OCI-LY3 (cell line): Measurements from ENCODE around the gene USP17L22.
"Not testable (repeated sequence)": the region's sequence is repeated elsewhere in the genome, so short reads cannot be mapped to it uniquely, and the experiment has no call there.

ENCODE experiments used
- H2AFZ ChIP-seq: fragments of 200-600, 300-600 bp; shearing (Covaris generic); 2 replicates; pipeline ENCODE4 v1.6.0; 2014; ENCODE audit warnings: antibody characterized with exemption, low read depth, low read length
- H3K27ac ChIP-seq: fragments of 200-600, 300-600 bp; sonication (generic); 2 replicates; pipeline ENCODE4 v1.5.1; 2014; ENCODE audit warnings: mild to moderate bottlenecking, low read length, moderate library complexity, mixed read lengths
- H3K27me3 ChIP-seq: fragments of 200-600, 300-600 bp; sonication (generic); 2 replicates; pipeline ENCODE4 v1.6.1; 2014; ENCODE audit warnings: low read depth, low read length, mixed read lengths
- H3K36me3 ChIP-seq: fragments of 200-600, 300-600 bp; sonication (generic); replicated peaks from 2 replicates; pipeline ENCODE3; 2014; ENCODE audit warnings: low read depth, low read length, mixed read lengths
- H3K4me1 ChIP-seq: fragments of 300-600, 200-600 bp; sonication (generic); 2 replicates; pipeline ENCODE4 v1.6.1; 2014; ENCODE audit warnings: low read length, mixed read lengths
- H3K4me2 ChIP-seq: fragments of 200-600, 300-600 bp; sonication (generic); 2 replicates; pipeline ENCODE4 v1.6.1; 2014; ENCODE audit warnings: low read length, mixed read lengths
- H3K4me3 ChIP-seq: fragments of 300-600, 200-600 bp; sonication (generic); 2 replicates; pipeline ENCODE4 v1.5.1; 2014; ENCODE audit warnings: antibody characterized with exemption, mild to moderate bottlenecking, low read length, moderate library complexity
- H3K79me2 ChIP-seq: fragments of 300-600, 200-600 bp; shearing (Covaris generic); 2 replicates; pipeline ENCODE4 v1.6.1; 2014; ENCODE audit warnings: mild to moderate bottlenecking, low read length, mixed read lengths
- H3K9ac ChIP-seq: fragments of 300-600, 200-600 bp; shearing (Covaris generic); 2 replicates; pipeline ENCODE4 v1.6.0; 2014; ENCODE audit warnings: mild to moderate bottlenecking, low read length, moderate library complexity
- H3K9me3 ChIP-seq: fragments of 200-600, 300-600 bp; shearing (Covaris generic); 2 replicates; pipeline ENCODE4 v1.6.1; 2014; ENCODE audit warnings: low read length, mixed read lengths; ENCODE audit not compliant: insufficient read depth
- H4K20me1 ChIP-seq: fragments of 200-600, 300-600 bp; sonication (generic); 2 replicates; pipeline ENCODE4 v1.6.1; 2016; ENCODE audit warnings: low read length, mixed read lengths; ENCODE audit not compliant: insufficient read depth

USP17L22 gene

GRCh38 chr4:9267319-9267718 is at the start of gene USP17L22:
TSS of gene USP17L22 (plus strand) at chr4:9267619. CDS start at chr4:9267619, 0 bp downstream.
- H3K4me2 ChIP-seq, H3K9me3 ChIP-seq, H3K27me3 ChIP-seq, H3K79me2 ChIP-seq, H3K27ac ChIP-seq, H3K36me3 ChIP-seq, H3K4me3 ChIP-seq, H3K4me1 ChIP-seq, H3K9ac ChIP-seq, H4K20me1 ChIP-seq, H2AFZ ChIP-seq: not testable (repeated sequence)

- not testable (repeated sequence) for H3K4me3 ChIP-seq, H3K36me3 ChIP-seq, H3K27me3 ChIP-seq, H3K9me3 ChIP-seq, H3K79me2 ChIP-seq, H2AFZ ChIP-seq, H4K20me1 ChIP-seq, H3K9ac ChIP-seq, H3K4me2 ChIP-seq, H3K4me1 ChIP-seq, H3K27ac ChIP-seq
Measured at GRCh38 chr4:9219852-9220251, 47.6 kb upstream of the USP17L22 start, which contains the start of gene USP17L12. TSS of gene USP17L12 (plus strand) at chr4:9220152. CDS start at chr4:9220152, 0 bp downstream.

- H3K79me2 ChIP-seq, H3K27me3 ChIP-seq, H3K27ac ChIP-seq, H4K20me1 ChIP-seq, H3K4me2 ChIP-seq, H3K4me1 ChIP-seq, H3K36me3 ChIP-seq, H3K9ac ChIP-seq, H3K9me3 ChIP-seq, H3K4me3 ChIP-seq, H2AFZ ChIP-seq: not testable (repeated sequence)
Measured at GRCh38 chr4:9224596-9224995, 42.8 kb upstream of the USP17L22 start, which contains the start of gene USP17L13. TSS of gene USP17L13 (plus strand) at chr4:9224896. CDS start at chr4:9224896, 0 bp downstream.

GRCh38 chr4:9230249-9230648 is 37.2 kb upstream of the USP17L22 start:
- not testable (repeated sequence) for H3K27ac ChIP-seq, H3K9me3 ChIP-seq, H3K4me2 ChIP-seq, H3K27me3 ChIP-seq, H4K20me1 ChIP-seq, H2AFZ ChIP-seq, H3K9ac ChIP-seq, H3K4me3 ChIP-seq, H3K4me1 ChIP-seq, H3K36me3 ChIP-seq, H3K79me2 ChIP-seq

- H3K27ac ChIP-seq, H3K79me2 ChIP-seq, H2AFZ ChIP-seq, H3K4me2 ChIP-seq, H3K4me1 ChIP-seq, H3K27me3 ChIP-seq, H3K9me3 ChIP-seq, H3K4me3 ChIP-seq, H3K9ac ChIP-seq, H3K36me3 ChIP-seq, H4K20me1 ChIP-seq: not testable (repeated sequence)
Measured at GRCh38 chr4:9234085-9234484, 33.3 kb upstream of the USP17L22 start, which contains the start of gene USP17L15. TSS of gene USP17L15 (plus strand) at chr4:9234385. CDS start at chr4:9234385, 0 bp downstream.

GRCh38 chr4:9238461-9238860 is 29.0 kb upstream of the USP17L22 start:
- not testable (repeated sequence) for H3K27me3 ChIP-seq, H3K79me2 ChIP-seq

GRCh38 chr4:9243579-9243978 is 23.8 kb upstream of the USP17L22 start, which contains the start of gene USP17L17:
TSS of gene USP17L17 (plus strand) at chr4:9243879. CDS start at chr4:9243879, 0 bp downstream.
- not testable (repeated sequence) for H3K9me3 ChIP-seq, H3K9ac ChIP-seq, H2AFZ ChIP-seq, H3K4me3 ChIP-seq, H3K4me2 ChIP-seq, H3K36me3 ChIP-seq, H3K27ac ChIP-seq, H3K27me3 ChIP-seq, H3K4me1 ChIP-seq, H4K20me1 ChIP-seq, H3K79me2 ChIP-seq

More at GRCh38 chr4:9238461-9238860, 29.0 kb upstream of the USP17L22 start:
- H3K4me3 ChIP-seq, H3K36me3 ChIP-seq, H3K4me1 ChIP-seq, H4K20me1 ChIP-seq, H2AFZ ChIP-seq, H3K4me2 ChIP-seq, H3K9ac ChIP-seq, H3K9me3 ChIP-seq, H3K27ac ChIP-seq: not testable (repeated sequence)

GRCh38 chr4:9247953-9248680 is 19.3 kb upstream of the USP17L22 start, which contains the start of gene USP17L18:
TSS of gene USP17L18 (plus strand) at chr4:9248630. CDS start at chr4:9248630, 0 bp downstream.
- H3K36me3 ChIP-seq, H3K27me3 ChIP-seq, H3K27ac ChIP-seq, H3K4me2 ChIP-seq, H3K9me3 ChIP-seq, H3K9ac ChIP-seq, H3K4me3 ChIP-seq, H3K4me1 ChIP-seq, H4K20me1 ChIP-seq, H3K79me2 ChIP-seq, H2AFZ ChIP-seq: not testable (repeated sequence)

- not testable (repeated sequence) for H3K4me3 ChIP-seq, H3K9me3 ChIP-seq, H3K27me3 ChIP-seq, H2AFZ ChIP-seq, H4K20me1 ChIP-seq, H3K79me2 ChIP-seq, H3K4me2 ChIP-seq, H3K4me1 ChIP-seq, H3K36me3 ChIP-seq, H3K27ac ChIP-seq, H3K9ac ChIP-seq
Measured at GRCh38 chr4:9253078-9253477, 14.3 kb upstream of the USP17L22 start, which contains the start of gene USP17L19. TSS of gene USP17L19 (plus strand) at chr4:9253378. CDS start at chr4:9253378, 0 bp downstream.
